ENCODE measurements around the gene GRB14. TPM values are rescaled to one million over a fixed set of nuclear protein-coding genes. Genes with fewer than 3 reads are reported as not detected.
"Not testable (repeated sequence)": the region's sequence is repeated elsewhere in the genome, so short reads cannot be mapped to it uniquely, and the experiment has no call there.

GRB14 gene
- total RNA-seq, 1 donor from 2014 or later = 1.1 TPM

GRCh38 chr2:164651361-164651760, 30.1 kb upstream of the GRB14 start:
- H3K36me3 Mint-ChIP-seq (ENCODE audit: low read depth) = peaks cover 21% of the 10 kb centered on the region
- peaks cover 56% of the 10 kb centered on the region for H3K9me3 Mint-ChIP-seq (ENCODE audit: low read depth)
- no peak overlapping the region for H3K27ac Mint-ChIP-seq (ENCODE audit: unreplicated experiment)
- DNase-seq (ENCODE audit: low spot score) = no peak
- no peak overlapping the region for H3K4me3 Mint-ChIP-seq (ENCODE audit: unreplicated experiment)
- no peaks in the 10 kb centered on the region for H3K4me1 Mint-ChIP-seq (ENCODE audit: low read depth)
- no peaks in the 10 kb centered on the region for H3K27me3 Mint-ChIP-seq (ENCODE audit: low read depth)
- no peak for TF ChIP-seq CTCF (IDR thresholded peaks at IDR 0.05)

- Mint-ChIP-seq H3K36me3 (ENCODE audit: low read depth) (peaks cover 3% of the 10 kb centered on the region), H3K27me3 (ENCODE audit: low read depth) (no peaks in the 10 kb centered on the region), H3K4me1 (ENCODE audit: low read depth) (peaks cover 8% of the 10 kb centered on the region), H3K9me3 (ENCODE audit: low read depth) (peaks cover 21% of the 10 kb centered on the region), H3K27ac (ENCODE audit: unreplicated experiment) (no peak overlapping the region), H3K4me3 (ENCODE audit: unreplicated experiment) (no peak overlapping the region)
- DNase-seq (ENCODE audit: low spot score) = no peak
- no peak for TF ChIP-seq CTCF (IDR thresholded peaks at IDR 0.05)
Measured at GRCh38 chr2:164644036-164644700, 22.9 kb upstream of the GRB14 start.

- no peak for TF ChIP-seq CTCF (IDR thresholded peaks at IDR 0.05)
- Mint-ChIP-seq H3K36me3 (ENCODE audit: low read depth) (no peaks in the 10 kb centered on the region), H3K4me1 (ENCODE audit: low read depth) (peaks cover 8% of the 10 kb centered on the region), H3K4me3 (ENCODE audit: unreplicated experiment) (no peak overlapping the region), H3K9me3 (ENCODE audit: low read depth) (peaks cover 10% of the 10 kb centered on the region), H3K27me3 (ENCODE audit: low read depth) (no peaks in the 10 kb centered on the region), H3K27ac (ENCODE audit: unreplicated experiment) (no peak overlapping the region)
- no peak for DNase-seq (ENCODE audit: low spot score)
Measured at GRCh38 chr2:164642946-164643555, 21.8 kb upstream of the GRB14 start.

GRCh38 chr2:164642268-164642667, 21.0 kb upstream of the GRB14 start:
- TF ChIP-seq CTCF (IDR thresholded peaks at IDR 0.05) = no peak
- H3K9me3 Mint-ChIP-seq (ENCODE audit: low read depth) = peaks cover 2% of the 10 kb centered on the region
- no peak for DNase-seq (ENCODE audit: low spot score)
- peaks cover 8% of the 10 kb centered on the region for H3K4me1 Mint-ChIP-seq (ENCODE audit: low read depth)
- no peak overlapping the region for H3K4me3 Mint-ChIP-seq (ENCODE audit: unreplicated experiment)
- H3K36me3 Mint-ChIP-seq (ENCODE audit: low read depth) = no peaks in the 10 kb centered on the region
- no peak overlapping the region for H3K27ac Mint-ChIP-seq (ENCODE audit: unreplicated experiment)
- H3K27me3 Mint-ChIP-seq (ENCODE audit: low read depth) = no peaks in the 10 kb centered on the region

- H3K27me3 Mint-ChIP-seq (ENCODE audit: low read depth); H3K4me1 Mint-ChIP-seq (ENCODE audit: low read depth); H3K27ac Mint-ChIP-seq (ENCODE audit: unreplicated experiment); H3K4me3 Mint-ChIP-seq (ENCODE audit: unreplicated experiment); DNase-seq (ENCODE audit: low spot score); H3K9me3 Mint-ChIP-seq (ENCODE audit: low read depth); H3K36me3 Mint-ChIP-seq (ENCODE audit: low read depth): not testable (repeated sequence)
Measured at GRCh38 chr2:164628319-164628718, 7.0 kb upstream of the GRB14 start.

Data from chondrocyte (in vitro differentiated cells).